ENCODE data around the gene KRTAP27-1. TPM values are rescaled to one million over a fixed set of nuclear protein-coding genes. Genes with fewer than 3 reads are reported as not detected.

KRTAP27-1 gene
- polyA plus RNA-seq (2013, experiment 1 of 2): not detected
- not detected for polyA plus RNA-seq (2013, experiment 2 of 2)

DNA sequence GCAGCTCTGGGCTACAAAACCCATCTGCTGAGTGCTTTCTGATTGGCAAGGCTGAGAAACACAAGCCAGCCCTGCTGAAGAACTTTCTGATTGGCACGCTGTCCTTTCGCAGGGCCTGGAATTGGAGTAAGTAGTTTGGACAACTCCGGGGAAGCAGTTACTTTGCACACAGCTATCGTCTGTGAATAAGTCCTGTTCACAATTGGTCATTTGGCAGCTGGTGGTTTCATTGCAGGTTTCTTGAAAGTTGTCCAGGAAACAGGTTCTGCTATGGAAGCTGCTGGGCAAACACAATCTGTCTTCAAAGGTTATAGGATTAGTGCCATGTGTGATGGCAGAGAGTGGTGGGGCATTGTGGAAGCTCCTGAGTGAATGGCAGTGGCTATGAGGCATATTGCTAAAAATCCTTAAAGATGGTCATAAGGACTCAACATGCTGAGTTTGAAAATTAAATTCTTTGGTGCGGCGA lies at the start of gene KRTAP27-1:
KRTAP27-1 (minus strand) TSS at position 419 of the 469 bp plus-strand sequence; CDS start at position 393, 26 bp downstream.
- H4K91ac ChIP-seq (ENCODE audit: low read depth, low read length, poor library complexity): no peak within 1 kb of the TSS
- H3K9me3 ChIP-seq (replicated peaks in 1 of 2; ENCODE audit: control insufficient read depth in 2 of 2, insufficient read depth in 1 of 2, low read depth in 1 of 2, low read length in 2 of 2): no peaks in the 10 kb centered on the region
- H3K4ac ChIP-seq (ENCODE audit: low read length): no peak within 1 kb of the TSS
- no peak within 1 kb of the TSS for H2AFZ ChIP-seq (ENCODE audit: low read length)
- H3K23ac ChIP-seq (ENCODE audit: low read depth, low read length, poor library complexity): no peak within 1 kb of the TSS
- H3K79me1 ChIP-seq (ENCODE audit: low read depth, low read length): no peaks in the 10 kb centered on the region
- no peak within 1 kb of the TSS for H3K14ac ChIP-seq (ENCODE audit: low read length)
- no peaks in the 10 kb centered on the region for H3K4me1 ChIP-seq (ENCODE audit: control insufficient read depth in 2 of 2, insufficient read depth in 1 of 2, low read depth in 1 of 2, low read length in 2 of 2)
- no CpG with 5 or more reads among the region's 6 CpGs for WGBS, 2 donors (ENCODE audit: extremely low coverage in 2 of 2, insufficient read length in 2 of 2, insufficient replicate concordance in 1 of 2)
- no peak within 1 kb of the TSS for H3K18ac ChIP-seq (ENCODE audit: low read length)
- no peak within 1 kb of the TSS for H3K9ac ChIP-seq (ENCODE audit: low read depth, low read length, poor library complexity)
- no peak within 1 kb of the TSS for H2BK15ac ChIP-seq (ENCODE audit: low read length)
- H2BK12ac ChIP-seq (ENCODE audit: low read length): no peak within 1 kb of the TSS
- no peak within 1 kb of the TSS for H3K4me3 ChIP-seq (ENCODE audit: low read length in 2 of 2)
- no peak within 1 kb of the TSS for H2AK5ac ChIP-seq (ENCODE audit: low read depth, low read length)
- no peak within 1 kb of the TSS for H2BK5ac ChIP-seq (ENCODE audit: low read length)
- no peaks in the 10 kb centered on the region for H3K27me3 ChIP-seq (ENCODE audit: control insufficient read depth in 3 of 3, insufficient read depth in 3 of 3, low read depth in 1 of 3, low read length in 3 of 3)
- H4K8ac ChIP-seq (ENCODE audit: low read depth, low read length): no peak within 1 kb of the TSS
- H3K36me3 ChIP-seq (replicated peaks in 1 of 2; ENCODE audit: control insufficient read depth in 2 of 2, insufficient read depth in 2 of 2, low read length in 2 of 2): no peaks in the 10 kb centered on the region
- no peak within 1 kb of the TSS for H2BK120ac ChIP-seq (ENCODE audit: low read depth, low read length)
- DNase-seq (ENCODE audit: low spot score): no peak
- H3K27ac ChIP-seq (replicated peaks; ENCODE audit: low read length): no peak within 1 kb of the TSS
- no peak within 1 kb of the TSS for H3K4me2 ChIP-seq (ENCODE audit: insufficient read depth, low read length, poor library complexity, severe bottlenecking)

DNA sequence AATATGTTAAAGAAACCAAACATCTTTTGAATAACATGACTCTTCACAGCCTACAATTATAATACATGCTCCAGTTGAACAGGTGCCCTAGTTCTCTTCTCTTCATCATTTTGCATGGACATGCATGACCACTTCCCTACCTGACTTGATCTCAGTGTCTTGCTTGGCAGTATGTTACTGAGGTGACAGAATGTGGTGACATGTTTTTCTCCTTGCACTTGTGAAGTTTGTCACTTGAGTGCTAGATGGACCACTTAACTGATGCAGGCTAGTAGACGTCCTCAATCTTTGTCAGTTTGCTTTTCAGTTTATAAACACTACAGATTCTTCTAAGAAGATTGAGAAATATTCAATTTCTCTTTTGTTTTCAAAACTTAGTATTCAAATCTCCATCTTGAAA lies 44.7 kb upstream of the KRTAP27-1 start:
- H3K9me3 ChIP-seq (replicated peaks in 1 of 2; ENCODE audit: control insufficient read depth in 2 of 2, insufficient read depth in 1 of 2, low read depth in 1 of 2, low read length in 2 of 2): no peaks in the 10 kb centered on the region
- H4K8ac ChIP-seq (ENCODE audit: low read depth, low read length): no peak overlapping the region
- H3K18ac ChIP-seq (ENCODE audit: low read length): no peak overlapping the region
- DNase-seq (ENCODE audit: low spot score): no peak
- no peak overlapping the region for H3K23ac ChIP-seq (ENCODE audit: low read depth, low read length, poor library complexity)
- no peaks in the 10 kb centered on the region for H3K27me3 ChIP-seq (ENCODE audit: control insufficient read depth in 3 of 3, insufficient read depth in 3 of 3, low read depth in 1 of 3, low read length in 3 of 3)
- no peak overlapping the region for H2BK15ac ChIP-seq (ENCODE audit: low read length)
- no peak overlapping the region for H2BK120ac ChIP-seq (ENCODE audit: low read depth, low read length)
- WGBS, 2 donors (ENCODE audit: extremely low coverage in 2 of 2, insufficient read length in 2 of 2, insufficient replicate concordance in 1 of 2): no CpG with 5 or more reads among the region's 1 CpG
- no peaks in the 10 kb centered on the region for H3K36me3 ChIP-seq (replicated peaks in 1 of 2; ENCODE audit: control insufficient read depth in 2 of 2, insufficient read depth in 2 of 2, low read length in 2 of 2)
- H3K4me3 ChIP-seq (ENCODE audit: low read length in 2 of 2): no peak overlapping the region
- no peak overlapping the region for H2BK12ac ChIP-seq (ENCODE audit: low read length)
- H3K4me1 ChIP-seq (ENCODE audit: control insufficient read depth in 2 of 2, insufficient read depth in 1 of 2, low read depth in 1 of 2, low read length in 2 of 2): no peaks in the 10 kb centered on the region
- H2AFZ ChIP-seq (ENCODE audit: low read length): no peak overlapping the region
- H3K27ac ChIP-seq (replicated peaks; ENCODE audit: low read length): no peak overlapping the region
- H3K4ac ChIP-seq (ENCODE audit: low read length): no peak overlapping the region
- H3K79me1 ChIP-seq (ENCODE audit: low read depth, low read length): peaks cover 1% of the 10 kb centered on the region
- no peak overlapping the region for H3K4me2 ChIP-seq (ENCODE audit: insufficient read depth, low read length, poor library complexity, severe bottlenecking)
- H2AK5ac ChIP-seq (ENCODE audit: low read depth, low read length): no peak overlapping the region
- no peak overlapping the region for H3K14ac ChIP-seq (ENCODE audit: low read length)
- H4K91ac ChIP-seq (ENCODE audit: low read depth, low read length, poor library complexity): no peak overlapping the region
- no peak overlapping the region for H2BK5ac ChIP-seq (ENCODE audit: low read length)
- H3K9ac ChIP-seq (ENCODE audit: low read depth, low read length, poor library complexity): no peak overlapping the region

DNA sequence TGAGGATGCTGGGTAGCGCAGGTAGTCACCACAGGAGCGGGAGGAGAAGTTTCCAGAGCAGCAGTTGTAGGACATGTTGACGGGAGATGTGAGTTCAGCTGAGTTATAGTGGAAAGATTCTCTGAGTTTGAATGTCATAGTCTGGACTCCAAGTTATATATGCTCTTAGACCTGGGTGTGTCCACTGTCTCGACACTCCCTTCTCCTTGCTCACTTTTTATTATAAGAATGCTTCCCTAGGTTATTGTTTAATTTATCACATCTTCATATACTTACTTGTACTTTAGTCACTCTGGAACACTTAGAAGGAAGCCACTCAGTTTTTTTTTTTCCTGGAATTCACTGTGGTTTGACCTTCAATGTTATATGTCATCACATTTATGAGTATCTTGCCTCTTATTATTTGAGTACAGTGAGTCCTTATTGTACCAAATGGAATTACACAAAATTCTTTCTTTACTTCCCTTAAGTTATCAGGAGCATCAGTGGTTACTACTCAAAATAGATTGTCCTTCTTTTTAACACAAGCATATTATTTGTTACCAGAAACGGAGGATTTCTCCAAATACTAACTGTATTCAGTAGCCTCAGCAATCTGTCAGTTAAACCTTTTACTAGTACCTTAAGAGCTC lies 34.8 kb upstream of the KRTAP27-1 start, which contains the start of gene KRTAP13-2:
KRTAP13-2 (minus strand) TSS at position 133 of the 632 bp plus-strand sequence; CDS start at position 75, 58 bp downstream.
- Histone ChIP-seq H2BK120ac (ENCODE audit: low read depth, low read length) (no peak within 1 kb of the TSS), H3K4me2 (ENCODE audit: insufficient read depth, low read length, poor library complexity, severe bottlenecking) (no peak within 1 kb of the TSS), H3K4ac (ENCODE audit: low read length) (no peak within 1 kb of the TSS), H4K91ac (ENCODE audit: low read depth, low read length, poor library complexity) (no peak within 1 kb of the TSS), H3K18ac (ENCODE audit: low read length) (no peak within 1 kb of the TSS), H2AFZ (ENCODE audit: low read length) (no peak within 1 kb of the TSS), H3K79me1 (ENCODE audit: low read depth, low read length) (no peaks in the 10 kb centered on the region), H4K8ac (ENCODE audit: low read depth, low read length) (no peak within 1 kb of the TSS), H3K27ac (replicated peaks; ENCODE audit: low read length) (no peak within 1 kb of the TSS), H3K4me3 (ENCODE audit: low read length in 2 of 2) (no peak within 1 kb of the TSS), H2BK15ac (ENCODE audit: low read length) (no peak within 1 kb of the TSS), H3K9ac (ENCODE audit: low read depth, low read length, poor library complexity) (no peak within 1 kb of the TSS), H3K9me3 (replicated peaks in 1 of 2; ENCODE audit: control insufficient read depth in 2 of 2, insufficient read depth in 1 of 2, low read depth in 1 of 2, low read length in 2 of 2) (peaks cover 0 to 2% of the 10 kb centered on the region in 2 donors), H2BK5ac (ENCODE audit: low read length) (no peak within 1 kb of the TSS), H3K23ac (ENCODE audit: low read depth, low read length, poor library complexity) (no peak within 1 kb of the TSS), H3K4me1 (ENCODE audit: control insufficient read depth in 2 of 2, insufficient read depth in 1 of 2, low read depth in 1 of 2, low read length in 2 of 2) (no peaks in the 10 kb centered on the region), H3K14ac (ENCODE audit: low read length) (no peak within 1 kb of the TSS), H3K36me3 (replicated peaks in 1 of 2; ENCODE audit: control insufficient read depth in 2 of 2, insufficient read depth in 2 of 2, low read length in 2 of 2) (no peaks in the 10 kb centered on the region), H2AK5ac (ENCODE audit: low read depth, low read length) (no peak within 1 kb of the TSS), H3K27me3 (ENCODE audit: control insufficient read depth in 3 of 3, insufficient read depth in 3 of 3, low read depth in 1 of 3, low read length in 3 of 3) (no peaks in the 10 kb centered on the region), H2BK12ac (ENCODE audit: low read length) (no peak within 1 kb of the TSS)
- no peak for DNase-seq (ENCODE audit: low spot score)
- no CpG with 5 or more reads among the region's 5 CpGs for WGBS, 2 donors (ENCODE audit: extremely low coverage in 2 of 2, insufficient read length in 2 of 2, insufficient replicate concordance in 1 of 2)

DNA sequence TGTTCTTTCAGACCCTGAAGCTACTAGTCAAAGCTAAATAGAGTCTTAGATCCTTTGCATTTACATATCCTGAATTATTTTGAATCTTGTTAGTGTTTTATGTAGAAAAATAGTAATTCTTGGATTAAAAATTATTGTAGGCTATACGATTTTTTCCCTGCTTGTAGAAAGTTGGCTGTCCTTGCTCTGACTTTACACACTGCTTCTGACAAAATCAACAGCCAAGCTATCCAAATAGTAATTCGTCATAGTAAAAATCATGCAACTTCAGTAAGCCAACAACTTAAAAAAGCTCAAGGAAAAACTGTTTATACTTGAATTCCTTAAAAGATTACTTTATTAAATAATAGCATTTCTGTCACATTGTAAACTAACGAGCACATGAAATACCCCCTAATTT lies 18.4 kb upstream of the KRTAP27-1 start:
- Histone ChIP-seq H3K4me1 (ENCODE audit: control insufficient read depth in 2 of 2, insufficient read depth in 1 of 2, low read depth in 1 of 2, low read length in 2 of 2) (no peaks in the 10 kb centered on the region), H4K91ac (ENCODE audit: low read depth, low read length, poor library complexity) (no peak overlapping the region), H2AFZ (ENCODE audit: low read length) (no peak overlapping the region), H2BK5ac (ENCODE audit: low read length) (no peak overlapping the region), H2BK12ac (ENCODE audit: low read length) (no peak overlapping the region), H3K18ac (ENCODE audit: low read length) (no peak overlapping the region), H2AK5ac (ENCODE audit: low read depth, low read length) (no peak overlapping the region), H3K27me3 (ENCODE audit: control insufficient read depth in 3 of 3, insufficient read depth in 3 of 3, low read depth in 1 of 3, low read length in 3 of 3) (no peaks in the 10 kb centered on the region), H3K9me3 (replicated peaks in 1 of 2; ENCODE audit: control insufficient read depth in 2 of 2, insufficient read depth in 1 of 2, low read depth in 1 of 2, low read length in 2 of 2) (no peaks in the 10 kb centered on the region), H3K27ac (replicated peaks; ENCODE audit: low read length) (no peak overlapping the region), H3K23ac (ENCODE audit: low read depth, low read length, poor library complexity) (no peak overlapping the region), H3K14ac (ENCODE audit: low read length) (no peak overlapping the region), H3K79me1 (ENCODE audit: low read depth, low read length) (no peaks in the 10 kb centered on the region), H3K36me3 (replicated peaks in 1 of 2; ENCODE audit: control insufficient read depth in 2 of 2, insufficient read depth in 2 of 2, low read length in 2 of 2) (no peaks in the 10 kb centered on the region), H2BK15ac (ENCODE audit: low read length) (no peak overlapping the region), H3K4me2 (ENCODE audit: insufficient read depth, low read length, poor library complexity, severe bottlenecking) (no peak overlapping the region), H3K9ac (ENCODE audit: low read depth, low read length, poor library complexity) (no peak overlapping the region), H4K8ac (ENCODE audit: low read depth, low read length) (no peak overlapping the region), H2BK120ac (ENCODE audit: low read depth, low read length) (no peak overlapping the region), H3K4ac (ENCODE audit: low read length) (no peak overlapping the region), H3K4me3 (ENCODE audit: low read length in 2 of 2) (no peak overlapping the region)
- no CpG with 5 or more reads among the region's 3 CpGs for WGBS, 2 donors (ENCODE audit: extremely low coverage in 2 of 2, insufficient read length in 2 of 2, insufficient replicate concordance in 1 of 2)
- no peak for DNase-seq (ENCODE audit: low spot score)
